ENCODE results near the gene COL6A1.

COL6A1 gene

GRCh38 chr21:46006547-46007491, 25.2 kb downstream of the COL6A1 start:
- DNase-seq, result no peak

- DNase-seq, result no peak
Measured at GRCh38 chr21:46007492-46007868, 25.9 kb downstream of the COL6A1 start.

- no peak for DNase-seq
Measured at GRCh38 chr21:46008893-46009621, 27.5 kb downstream of the COL6A1 start.

- DNase-seq, result no peak
Measured at GRCh38 chr21:46009951-46010705, 28.6 kb downstream of the COL6A1 start.

- DNase-seq, result no peak
Measured at GRCh38 chr21:46011267-46011967, 29.8 kb downstream of the COL6A1 start.

- no peak for DNase-seq
Measured at GRCh38 chr21:46012154-46012553, 30.6 kb downstream of the COL6A1 start.

- no peak for DNase-seq
Measured at GRCh38 chr21:46014828-46015227, 33.3 kb downstream of the COL6A1 start.

GRCh38 chr21:46017148-46017547, 35.6 kb downstream of the COL6A1 start:
- no peak for DNase-seq

- DNase-seq, result no peak
Measured at GRCh38 chr21:46017695-46018094, 36.1 kb downstream of the COL6A1 start.

- no peak for DNase-seq
Measured at GRCh38 chr21:46018615-46019014, 37.0 kb downstream of the COL6A1 start.

GRCh38 chr21:46020581-46020980, 39.0 kb downstream of the COL6A1 start:
- DNase-seq, result no peak

- no peak for DNase-seq
Measured at GRCh38 chr21:46021398-46021797, 39.8 kb downstream of the COL6A1 start.

GRCh38 chr21:46021978-46022544, 40.5 kb downstream of the COL6A1 start:
- no peak for DNase-seq

- no peak for DNase-seq
Measured at GRCh38 chr21:46022551-46023525, 41.3 kb downstream of the COL6A1 start.

- no peak for DNase-seq
Measured at GRCh38 chr21:46023555-46023954, 42.0 kb downstream of the COL6A1 start.

- DNase-seq, result no peak
Measured at GRCh38 chr21:46024141-46024540, 42.6 kb downstream of the COL6A1 start.

- DNase-seq, result no peak
Measured at GRCh38 chr21:46025113-46025770, 43.7 kb downstream of the COL6A1 start.

GRCh38 chr21:46027851-46028493, 46.4 kb downstream of the COL6A1 start:
- DNase-seq, result no peak

- no peak for DNase-seq
Measured at GRCh38 chr21:46028573-46029091, 47.1 kb downstream of the COL6A1 start.

Measured in NCI-H510A (cell line).